ENCODE measurements around the gene RETREG3. TPM values are rescaled to one million over a fixed set of nuclear protein-coding genes. Genes with fewer than 3 reads are reported as not detected.

Gene RETREG3
- total RNA-seq, 2 donors from 2014 or later: 51.5 to 55.4 TPM

DNA sequence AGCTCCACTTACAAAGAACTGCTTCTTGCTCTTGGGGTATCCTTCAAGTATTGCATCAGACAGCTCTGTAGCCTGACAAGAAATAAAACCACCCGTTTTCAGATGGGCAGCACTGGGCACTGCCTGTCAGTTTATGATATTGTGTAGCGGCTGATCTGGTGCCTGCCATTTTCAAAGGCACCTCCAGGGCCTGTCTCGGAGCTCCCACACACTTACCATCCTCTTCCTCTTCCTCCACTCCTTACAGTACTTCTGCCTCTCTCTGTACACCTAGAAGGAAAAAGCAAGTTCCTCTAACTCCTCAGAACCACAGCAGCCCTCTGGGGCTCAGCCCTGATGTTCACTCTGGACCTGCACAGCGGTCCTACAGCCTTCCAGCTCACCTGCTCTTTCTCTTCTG lies 36.1 kb downstream of the RETREG3 start:
- Mint-ChIP-seq H3K9me3 (no peaks in the 10 kb centered on the region), H3K4me1 (peaks cover 10% of the 10 kb centered on the region), H3K27me3 (ENCODE audit: insufficient read depth) (no peaks in the 10 kb centered on the region), H3K27ac (no peak overlapping the region), H3K36me3 (ENCODE audit: low read depth) (peaks cover 69% of the 10 kb centered on the region), H3K4me3 (no peak overlapping the region)
- 88 to 90% methylated on average over 4 of the region's 4 CpGs for WGBS, 2 experiments (ENCODE audit: insufficient coverage in 1 of 2, insufficient read length in 1 of 2)
- DNase-seq: no peak
- H3K27me3 ChIP-seq (ENCODE audit: control insufficient read depth, insufficient read depth, low read length, poor library complexity, severe bottlenecking): no peaks in the 10 kb centered on the region
- no peaks in the 10 kb centered on the region for H3K4me1 ChIP-seq (ENCODE audit: control insufficient read depth, insufficient read depth, low read length)
- H3K4me3 ChIP-seq (ENCODE audit: low read length): no peak overlapping the region
- H3K9me3 ChIP-seq (ENCODE audit: control insufficient read depth, low read length): no peaks in the 10 kb centered on the region
- no peak overlapping the region for H3K27ac ChIP-seq (ENCODE audit: low read depth, low read length)
- H3K36me3 ChIP-seq (ENCODE audit: control insufficient read depth, insufficient read depth, low read length): peaks cover 79% of the 10 kb centered on the region
- no peak overlapping the region for H3K9ac ChIP-seq (ENCODE audit: extremely low read depth, low read length, poor library complexity, severe bottlenecking)
- TF ChIP-seq, protein P1, sequence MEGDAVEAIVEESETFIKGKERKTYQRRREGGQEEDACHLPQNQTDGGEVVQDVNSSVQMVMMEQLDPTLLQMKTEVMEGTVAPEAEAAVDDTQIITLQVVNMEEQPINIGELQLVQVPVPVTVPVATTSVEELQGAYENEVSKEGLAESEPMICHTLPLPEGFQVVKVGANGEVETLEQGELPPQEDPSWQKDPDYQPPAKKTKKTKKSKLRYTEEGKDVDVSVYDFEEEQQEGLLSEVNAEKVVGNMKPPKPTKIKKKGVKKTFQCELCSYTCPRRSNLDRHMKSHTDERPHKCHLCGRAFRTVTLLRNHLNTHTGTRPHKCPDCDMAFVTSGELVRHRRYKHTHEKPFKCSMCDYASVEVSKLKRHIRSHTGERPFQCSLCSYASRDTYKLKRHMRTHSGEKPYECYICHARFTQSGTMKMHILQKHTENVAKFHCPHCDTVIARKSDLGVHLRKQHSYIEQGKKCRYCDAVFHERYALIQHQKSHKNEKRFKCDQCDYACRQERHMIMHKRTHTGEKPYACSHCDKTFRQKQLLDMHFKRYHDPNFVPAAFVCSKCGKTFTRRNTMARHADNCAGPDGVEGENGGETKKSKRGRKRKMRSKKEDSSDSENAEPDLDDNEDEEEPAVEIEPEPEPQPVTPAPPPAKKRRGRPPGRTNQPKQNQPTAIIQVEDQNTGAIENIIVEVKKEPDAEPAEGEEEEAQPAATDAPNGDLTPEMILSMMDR (conservative IDR thresholded peaks at IDR 0.05): no peak

DNA sequence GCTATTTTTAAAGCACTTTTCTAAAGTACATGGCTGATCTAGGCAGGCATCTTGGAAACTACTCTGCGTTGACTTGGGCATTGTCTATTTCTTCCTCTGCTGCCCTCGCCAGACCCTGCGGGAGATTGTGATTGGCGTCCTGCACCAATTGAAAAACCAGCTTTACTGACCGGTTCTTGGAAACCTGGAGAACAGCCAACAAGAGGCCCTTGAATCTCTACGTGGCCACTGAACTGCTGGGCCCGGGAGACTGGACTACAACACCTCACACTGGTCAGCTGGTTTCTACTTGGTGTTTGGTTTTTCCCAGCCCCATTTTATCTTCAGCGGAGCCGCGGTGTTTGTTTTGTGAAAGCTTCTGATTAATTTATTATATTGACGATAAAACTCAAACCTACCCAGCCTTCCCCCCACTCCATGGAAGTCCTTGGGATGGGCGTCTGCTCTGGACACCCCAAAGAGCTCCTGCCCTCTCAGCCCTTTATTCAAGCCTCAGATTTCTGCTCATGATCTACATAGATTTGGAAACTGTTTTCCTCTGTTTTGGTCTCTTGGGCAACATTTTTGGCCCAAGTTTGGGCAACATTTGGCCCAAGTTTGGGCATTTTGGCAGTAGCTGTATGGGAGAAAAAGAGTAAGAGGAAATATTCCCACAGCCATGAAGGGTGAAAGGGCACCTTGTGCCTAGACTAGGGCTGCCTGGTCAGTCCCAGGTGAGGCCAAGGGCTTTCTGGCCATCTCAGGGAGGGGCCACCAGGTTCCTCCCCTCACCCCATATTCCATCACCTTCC lies 37.5 kb downstream of the RETREG3 start:
- 92 to 95% methylated on average over 8 to 9 of the region's 12 CpGs for WGBS, 2 experiments (ENCODE audit: insufficient coverage in 1 of 2, insufficient read length in 1 of 2)
- no peak for DNase-seq

DNA sequence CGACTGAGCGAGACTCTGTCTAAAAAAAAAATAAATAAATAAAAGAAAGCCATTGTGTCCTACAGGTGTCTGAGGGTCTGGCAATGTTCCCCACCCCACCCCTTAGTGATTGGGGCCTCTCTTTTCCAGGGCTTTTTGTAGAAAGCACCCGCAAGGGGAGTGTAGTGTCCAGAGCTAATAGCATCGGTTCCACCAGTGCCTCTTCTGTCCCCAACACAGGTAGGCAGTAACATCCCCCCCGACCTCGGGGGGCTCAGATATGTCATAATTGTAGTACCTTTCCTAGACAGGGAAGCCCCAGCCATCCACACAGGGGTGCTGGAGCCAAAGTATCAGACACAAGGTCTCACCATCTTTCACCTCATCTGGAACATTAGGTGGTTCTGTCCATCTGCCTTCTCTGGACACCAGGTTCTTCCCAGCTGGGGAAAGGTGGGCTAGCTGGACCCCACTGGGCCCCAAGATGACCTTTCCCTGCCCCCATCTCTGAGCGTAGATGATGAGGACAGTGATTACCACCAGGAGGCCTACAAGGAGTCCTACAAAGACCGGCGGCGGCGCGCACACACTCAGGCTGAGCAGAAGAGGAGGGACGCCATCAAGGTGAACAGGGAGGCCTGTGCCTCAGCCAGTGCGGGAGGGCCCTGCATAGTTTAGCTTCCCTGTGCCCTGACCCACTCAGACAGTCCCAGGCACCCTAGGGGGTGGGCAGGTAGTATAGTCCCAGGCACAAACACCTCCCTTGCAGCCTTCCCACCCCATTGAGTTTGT lies 40.6 kb downstream of the RETREG3 start:
- Histone ChIP-seq H3K9me3 (ENCODE audit: control insufficient read depth, low read length) (no peaks in the 10 kb centered on the region), H3K27me3 (ENCODE audit: control insufficient read depth, insufficient read depth, low read length, poor library complexity, severe bottlenecking) (no peaks in the 10 kb centered on the region), H3K4me3 (ENCODE audit: low read length) (no peak overlapping the region), H3K36me3 (ENCODE audit: control insufficient read depth, insufficient read depth, low read length) (peaks cover 81% of the 10 kb centered on the region), H3K4me1 (ENCODE audit: control insufficient read depth, insufficient read depth, low read length) (peaks cover 4% of the 10 kb centered on the region), H3K9ac (ENCODE audit: extremely low read depth, low read length, poor library complexity, severe bottlenecking) (no peak overlapping the region), H3K27ac (ENCODE audit: low read depth, low read length) (no peak overlapping the region)
- Mint-ChIP-seq H3K27ac (peak overlapping the region; percentile 48), H3K9me3 (no peaks in the 10 kb centered on the region), H3K27me3 (ENCODE audit: insufficient read depth) (no peaks in the 10 kb centered on the region), H3K4me1 (peaks cover 8% of the 10 kb centered on the region), H3K4me3 (peak overlapping the region; percentile 86), H3K36me3 (ENCODE audit: low read depth) (peaks cover 54% of the 10 kb centered on the region)
- DNase-seq: no peak
- WGBS, 2 experiments (ENCODE audit: insufficient coverage in 1 of 2, insufficient read length in 1 of 2): 91 to 96% methylated on average over 6 to 14 of the region's 14 CpGs
- TF ChIP-seq, protein P1 (conservative IDR thresholded peaks at IDR 0.05): no peak

More for the DNA sequence above, 37.5 kb downstream of the RETREG3 start:
- H3K36me3 ChIP-seq (ENCODE audit: control insufficient read depth, insufficient read depth, low read length): peaks cover 77% of the 10 kb centered on the region
- peaks cover 4% of the 10 kb centered on the region for H3K4me1 ChIP-seq (ENCODE audit: control insufficient read depth, insufficient read depth, low read length)
- Mint-ChIP-seq H3K4me3 (no peak overlapping the region), H3K4me1 (peaks cover 12% of the 10 kb centered on the region), H3K27ac (no peak overlapping the region), H3K27me3 (ENCODE audit: insufficient read depth) (no peaks in the 10 kb centered on the region), H3K36me3 (ENCODE audit: low read depth) (peaks cover 72% of the 10 kb centered on the region), H3K9me3 (no peaks in the 10 kb centered on the region)
- TF ChIP-seq, protein P1 (conservative IDR thresholded peaks at IDR 0.05): no peak
- no peak overlapping the region for H3K9ac ChIP-seq (ENCODE audit: extremely low read depth, low read length, poor library complexity, severe bottlenecking)
- no peak overlapping the region for H3K4me3 ChIP-seq (ENCODE audit: low read length)
- no peaks in the 10 kb centered on the region for H3K27me3 ChIP-seq (ENCODE audit: control insufficient read depth, insufficient read depth, low read length, poor library complexity, severe bottlenecking)
- no peaks in the 10 kb centered on the region for H3K9me3 ChIP-seq (ENCODE audit: control insufficient read depth, low read length)
- H3K27ac ChIP-seq (ENCODE audit: low read depth, low read length): no peak overlapping the region
